GM10248 (cell line): Measurements from ENCODE around the gene PCDH9.

Source experiments
- CTCF ChIA-PET: fragments of 300-600 bp; sonication (Branson Sonifier 250); formaldehyde crosslinking; extraction: SDS; loops from one replicate; lab custom pipeline; 2021; ENCODE audit warnings: antibody characterized with exemption; lab: Yijun Ruan, JAX
- POLR2A ChIA-PET: fragments of 350-650 bp; sonication (Branson Sonifier 250); formaldehyde crosslinking; extraction: SDS; loops from one replicate; lab custom pipeline; 2020; ENCODE audit warnings: antibody characterized with exemption; lab: Yijun Ruan, JAX
- DNase-seq: peaks from one replicate; pipeline ENCODE4 v3.0.0; 2012; ENCODE audit errors: extremely low spot score
- TF ChIP-seq, protein P1 (sequence below): IDR thresholded peaks from 2 replicates; pipeline ENCODE4 v1.5.1; 2012; ENCODE audit warnings: mild to moderate bottlenecking, low read depth; ENCODE audit errors: extremely low read depth, missing control alignments, control extremely low read depth

The PCDH9 gene

DNA sequence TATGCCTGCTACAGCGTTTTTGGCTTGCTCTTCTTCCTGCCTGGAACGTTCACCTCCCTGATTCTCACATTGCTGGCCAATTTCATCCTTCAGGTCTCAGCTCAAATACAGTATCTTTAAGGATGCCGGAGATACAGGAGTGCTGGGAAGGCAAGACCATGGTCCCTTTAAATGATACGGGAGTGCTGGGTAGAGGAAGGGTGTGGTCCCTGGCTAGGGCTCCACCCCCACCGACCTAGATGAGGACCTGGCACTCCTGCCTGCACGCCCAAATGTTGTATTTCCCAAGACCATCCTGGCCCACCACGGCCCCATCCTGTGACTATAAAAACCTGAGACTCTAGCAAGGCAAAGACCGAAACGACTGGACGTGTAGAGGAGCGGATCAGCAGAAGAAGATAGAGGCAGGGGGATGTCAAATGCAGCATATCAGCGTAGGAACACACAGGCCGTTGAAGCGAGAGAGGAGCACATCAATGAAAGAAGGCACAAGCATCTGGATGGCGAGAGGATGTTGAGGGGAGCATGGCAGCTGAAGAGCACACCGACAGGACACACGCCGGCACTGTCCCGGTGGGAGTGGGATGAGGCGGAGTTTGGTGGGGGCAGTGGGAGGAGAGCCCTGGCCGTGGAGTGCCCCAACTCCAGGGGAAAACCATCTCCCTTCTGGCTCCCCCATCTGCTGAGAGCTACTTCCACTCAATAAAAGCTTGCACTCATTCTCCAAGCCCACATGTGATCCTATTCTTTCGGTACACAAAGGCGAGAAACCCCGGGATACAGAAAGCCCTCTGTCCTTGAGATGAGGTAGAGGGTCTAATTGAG lies 74.0 kb downstream of the PCDH9 start:
- ChIA-PET CTCF (no interaction called here), POLR2A (no interaction called here)
- no peak for DNase-seq
- TF ChIP-seq, protein P1, sequence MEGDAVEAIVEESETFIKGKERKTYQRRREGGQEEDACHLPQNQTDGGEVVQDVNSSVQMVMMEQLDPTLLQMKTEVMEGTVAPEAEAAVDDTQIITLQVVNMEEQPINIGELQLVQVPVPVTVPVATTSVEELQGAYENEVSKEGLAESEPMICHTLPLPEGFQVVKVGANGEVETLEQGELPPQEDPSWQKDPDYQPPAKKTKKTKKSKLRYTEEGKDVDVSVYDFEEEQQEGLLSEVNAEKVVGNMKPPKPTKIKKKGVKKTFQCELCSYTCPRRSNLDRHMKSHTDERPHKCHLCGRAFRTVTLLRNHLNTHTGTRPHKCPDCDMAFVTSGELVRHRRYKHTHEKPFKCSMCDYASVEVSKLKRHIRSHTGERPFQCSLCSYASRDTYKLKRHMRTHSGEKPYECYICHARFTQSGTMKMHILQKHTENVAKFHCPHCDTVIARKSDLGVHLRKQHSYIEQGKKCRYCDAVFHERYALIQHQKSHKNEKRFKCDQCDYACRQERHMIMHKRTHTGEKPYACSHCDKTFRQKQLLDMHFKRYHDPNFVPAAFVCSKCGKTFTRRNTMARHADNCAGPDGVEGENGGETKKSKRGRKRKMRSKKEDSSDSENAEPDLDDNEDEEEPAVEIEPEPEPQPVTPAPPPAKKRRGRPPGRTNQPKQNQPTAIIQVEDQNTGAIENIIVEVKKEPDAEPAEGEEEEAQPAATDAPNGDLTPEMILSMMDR: no peak

DNA sequence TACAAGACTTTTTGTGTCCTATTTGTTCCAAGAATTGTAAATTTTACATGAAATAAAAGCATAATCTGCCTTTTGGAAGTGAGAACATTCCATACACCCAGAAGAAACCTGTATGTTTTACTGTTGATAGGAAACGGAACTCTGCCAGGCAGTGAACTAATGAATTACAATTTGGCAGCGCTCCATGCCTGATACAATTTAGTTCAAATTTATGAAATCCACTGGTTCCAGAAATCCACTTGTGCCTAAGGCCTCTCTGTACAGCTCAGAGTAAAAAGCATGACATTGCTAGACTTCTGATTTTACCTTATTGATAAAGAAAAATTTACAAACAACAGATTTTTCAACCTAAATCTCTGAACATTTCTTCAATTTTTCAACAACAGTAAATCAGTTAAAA lies 78.1 kb downstream of the PCDH9 start:
- ChIA-PET CTCF (interaction anchor here (1.8 to 2.2 kb wide), 2 partner anchors 9 to 15 kb away, joined by 4 to 5 read pairs; no protein-coding TSS in a partner anchor), POLR2A (no interaction called here)
- no peak for DNase-seq
- TF ChIP-seq, protein P1: no peak

DNA sequence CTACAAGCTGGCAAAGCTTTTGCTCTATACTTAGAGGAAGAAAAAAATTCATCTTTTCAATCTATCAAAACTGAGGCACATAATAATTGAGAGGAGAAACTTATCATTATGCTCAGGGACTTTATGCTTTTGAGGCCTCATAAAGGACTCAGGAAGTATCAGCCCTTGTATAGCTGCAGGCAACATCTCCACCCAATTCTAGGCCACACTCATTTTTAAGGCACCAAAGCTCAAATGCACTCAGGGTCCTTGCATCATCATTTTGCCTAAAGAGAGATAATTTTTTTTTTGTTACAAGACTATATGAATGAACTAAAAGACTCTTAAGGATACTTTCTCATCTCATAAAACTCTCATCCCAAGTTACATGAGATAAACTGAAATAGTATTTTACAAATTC lies 78.5 kb downstream of the PCDH9 start:
- no peak for DNase-seq
- ChIA-PET CTCF (interaction anchor here (1.8 to 2.2 kb wide), 2 partner anchors 9 to 14 kb away, joined by 4 to 5 read pairs; no protein-coding TSS in a partner anchor), POLR2A (no interaction called here)
- TF ChIP-seq, protein P1: no peak

DNA sequence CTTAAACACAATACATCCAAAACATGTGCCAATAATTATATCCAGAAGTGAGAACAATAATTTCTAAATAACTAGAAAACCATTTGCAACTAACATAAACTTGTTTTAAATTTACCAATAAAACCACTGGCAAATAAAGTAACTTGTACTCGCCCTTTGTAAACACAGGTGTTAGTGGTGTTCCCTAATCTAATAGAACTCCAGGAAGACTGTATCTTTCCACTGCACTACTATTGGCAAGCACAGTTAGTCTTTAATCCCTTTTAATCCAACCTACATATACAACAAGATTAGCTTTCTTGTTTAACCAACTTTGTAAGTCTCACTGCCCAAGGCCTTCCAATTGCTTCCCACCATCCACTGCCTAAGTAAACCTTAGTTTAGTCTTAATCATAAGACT lies 79.5 kb downstream of the PCDH9 start:
- ChIA-PET POLR2A (no interaction called here), CTCF (interaction anchor here (1.8 to 2.2 kb wide), 2 partner anchors 10 to 13 kb away, joined by 4 to 5 read pairs; no protein-coding TSS in a partner anchor)
- TF ChIP-seq, protein P1: no peak
- no peak for DNase-seq

DNA sequence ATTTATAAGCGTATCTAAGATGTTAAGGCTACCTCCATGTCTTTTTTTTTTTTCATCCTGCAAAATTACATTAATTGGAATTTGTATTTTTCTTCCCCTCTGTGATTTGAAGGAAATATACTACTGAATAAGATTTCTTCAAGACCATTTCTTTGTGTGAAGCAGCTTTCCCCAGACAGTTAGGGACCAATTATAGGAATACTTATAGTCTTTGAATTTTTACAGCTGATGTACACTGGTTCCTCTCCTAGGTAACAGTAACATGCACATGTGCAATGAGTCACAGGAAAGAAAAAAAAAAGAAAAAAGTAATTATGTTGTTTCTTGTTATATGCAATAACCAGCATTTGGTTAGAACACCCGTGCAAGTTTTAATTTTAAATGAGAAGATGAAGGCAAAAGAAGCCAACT lies 82.0 kb downstream of the PCDH9 start:
- TF ChIP-seq, protein P1: no peak
- POLR2A ChIA-PET: no interaction called here
- CTCF ChIA-PET: interaction anchor here (1.1 kb wide), 1 partner anchor 10 kb away, joined by 3 read pairs; no protein-coding TSS in a partner anchor

DNA sequence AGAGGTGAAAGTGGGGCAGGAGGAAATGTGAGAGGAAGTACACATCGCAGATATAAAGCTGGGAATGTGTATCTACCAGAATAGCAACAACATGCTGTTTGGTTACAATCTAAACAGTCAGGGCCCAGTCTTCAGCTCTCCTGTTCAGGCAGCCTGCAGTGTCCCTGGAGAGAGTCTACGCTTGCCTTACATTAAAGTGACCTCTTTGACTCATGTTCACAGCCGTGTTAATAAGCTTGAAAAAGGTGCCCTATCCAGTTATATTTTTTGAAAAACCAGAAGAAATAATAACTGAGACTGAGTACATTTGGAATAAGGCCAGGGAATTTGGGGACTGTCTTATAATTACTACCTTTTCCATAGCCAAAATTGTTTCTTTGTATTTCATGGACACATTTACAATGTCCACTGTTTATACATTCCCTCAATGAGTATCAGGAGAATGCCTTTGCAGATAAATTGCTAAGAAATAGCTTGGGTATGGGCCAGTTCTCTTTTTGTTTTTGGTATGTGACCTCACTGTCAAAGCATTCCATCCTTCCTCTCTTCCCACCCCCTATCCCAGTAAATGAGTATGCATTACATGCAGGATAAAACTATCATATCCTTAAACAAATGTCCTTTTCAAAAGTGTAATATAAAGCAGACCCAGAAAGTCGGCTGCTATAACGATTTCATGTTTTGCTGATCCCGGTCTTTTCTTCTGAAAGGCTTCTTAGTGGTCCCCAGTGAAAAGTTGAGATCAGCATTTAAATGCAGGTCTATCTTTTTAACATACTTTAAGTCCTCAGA lies 82.6 kb downstream of the PCDH9 start:
- DNase-seq: no peak

More for the DNA sequence above, 82.0 kb downstream of the PCDH9 start:
- no peak for DNase-seq

More for the DNA sequence above, 82.6 kb downstream of the PCDH9 start:
- ChIA-PET CTCF (interaction anchor here (1.1 kb wide), 1 partner anchor 11 kb away, joined by 3 read pairs; no protein-coding TSS in a partner anchor), POLR2A (no interaction called here)
- TF ChIP-seq, protein P1: no peak
